K562 (cell line): ENCODE results near the gene MYL6B.

ENCODE experiments used
- ATF7 ChIP-seq: fragments of 450-650 bp; IDR thresholded peaks from 2 replicates; pipeline ENCODE4 v1.7.1; 2014; ENCODE audit warnings: mild to moderate bottlenecking, moderate library complexity
- CTCF ChIP-seq, 3 experiments: IDR thresholded peaks in 2 of 3; conservative IDR thresholded peaks in 1 of 3; 2 replicates each; pipeline ENCODE4 v1.5.1; 2011 to 2012; ENCODE audit warnings: low read length in 3 of 3, mild to moderate bottlenecking in 3 of 3, control low read depth in 2 of 3, improper control_type of control experiment in 1 of 3, inconsistent platforms in 1 of 3, low read depth in 1 of 3, mixed read lengths in 1 of 3, moderate library complexity in 1 of 3; ENCODE audit not compliant: insufficient read depth in 2 of 3
- ELF2 ChIP-seq: fragments of 250-450 bp; sonication (Bioruptor Pico); IDR thresholded peaks from 2 replicates; pipeline ENCODE4 v1.5.0; 2021; ENCODE audit warnings: mild to moderate bottlenecking
- GTF2F1 ChIP-seq: IDR thresholded peaks from 2 replicates; pipeline ENCODE4 v1.6.1; 2011; ENCODE audit warnings: low read depth, low read length, improper control_type of control experiment
- KLF13 ChIP-seq: fragments of 450-650 bp; IDR thresholded peaks from 2 replicates; pipeline ENCODE4 v1.6.1; 2016; ENCODE audit warnings: missing genetic modification characterization, low read depth, mild to moderate bottlenecking, missing compliant biosample characterization, moderate library complexity, borderline replicate concordance
- POLR2A ChIP-seq: fragments of 450-650 bp; conservative IDR thresholded peaks from 2 replicates; pipeline ENCODE4 v1.6.1; 2016
- PREB ChIP-seq: sonication (generic); formaldehyde crosslinking; IDR thresholded peaks from 2 replicates; pipeline ENCODE4 v1.8.1; 2023; ENCODE audit warnings: mild to moderate bottlenecking, missing genetic modification reagents
- TAF15 ChIP-seq: fragments of 200-400 bp; formaldehyde crosslinking; IDR thresholded peaks from 2 replicates; pipeline ENCODE4 v1.6.1; 2017; ENCODE audit warnings: mild to moderate bottlenecking, low read depth, low read length, moderate library complexity
- TBP ChIP-seq: optimal IDR thresholded peaks from 2 replicates; pipeline ENCODE3; 2011; ENCODE audit warnings: low read depth, low read length, improper control_type of control experiment
- TF ChIP-seq, protein P1 (sequence below): sonication (generic); formaldehyde crosslinking; IDR thresholded peaks from 2 replicates; pipeline ENCODE4 v1.8.0; 2022; ENCODE audit warnings: missing genetic modification reagents, mild to moderate bottlenecking, borderline replicate concordance

DNA sequence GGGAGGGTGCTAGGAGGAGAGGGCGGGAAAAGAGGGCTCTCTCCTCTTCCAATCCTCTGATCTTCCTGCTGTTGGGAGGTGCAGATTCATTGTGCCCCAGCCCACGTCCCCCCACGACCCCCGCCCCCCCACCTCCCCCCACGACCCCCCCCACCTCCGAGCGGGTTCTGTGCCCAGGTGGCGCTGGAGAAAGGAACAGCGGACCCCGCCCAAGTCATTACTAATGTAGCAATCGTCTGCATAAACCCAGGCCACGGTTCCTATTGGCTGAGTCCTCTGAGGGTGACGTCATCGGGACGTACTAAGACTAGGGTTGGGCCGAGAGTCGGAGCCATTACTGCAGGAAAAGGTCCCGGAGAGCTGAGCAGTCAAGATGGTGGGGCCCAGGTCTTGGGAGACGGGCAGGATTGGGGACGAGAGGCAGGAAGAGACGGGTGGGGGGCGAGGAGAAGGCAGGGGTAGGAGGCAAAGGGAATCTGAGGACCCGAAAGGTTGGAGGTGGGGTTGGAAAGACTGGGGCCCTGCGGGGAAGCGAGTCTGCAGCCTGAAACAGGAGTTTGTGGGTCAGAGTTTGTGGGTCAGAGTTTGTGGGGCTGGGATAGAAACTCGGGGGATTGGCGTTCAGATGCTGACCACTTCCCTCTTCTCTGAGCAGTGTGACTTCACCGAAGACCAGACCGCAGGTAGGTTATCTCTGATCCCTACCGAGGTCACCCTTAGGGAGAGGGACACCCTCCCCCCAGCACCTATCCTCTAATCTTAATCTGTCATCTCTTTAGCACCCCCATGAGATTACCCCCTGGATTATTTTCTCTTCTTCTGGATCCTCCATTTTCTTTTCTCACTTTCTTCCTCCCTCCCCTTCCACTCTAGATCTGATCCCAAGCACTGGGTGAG, 5.9 kb downstream of the MYL6B start, which contains the start of gene MYL6:
- no peak for TF ChIP-seq GTF2F1
- TF ChIP-seq TAF15 = no peak
- TF ChIP-seq ELF2 = peak; percentile 82
- TF ChIP-seq ATF7 = peak; percentile 100
- TF ChIP-seq PREB (CRISPR knock-in tag) = no peak
- no peak for TF ChIP-seq KLF13 (tag)
- no peak for TF ChIP-seq CTCF (IDR thresholded peaks at IDR 0.05 in 2 of 3, conservative IDR thresholded peaks at IDR 0.05 in 1 of 3; ENCODE audit: insufficient read depth in 2 of 3, low read depth in 1 of 3, low read length in 3 of 3)
- peak; percentile 99 for TF ChIP-seq POLR2A
- TF ChIP-seq TBP = no peak
- TF ChIP-seq, protein P1, sequence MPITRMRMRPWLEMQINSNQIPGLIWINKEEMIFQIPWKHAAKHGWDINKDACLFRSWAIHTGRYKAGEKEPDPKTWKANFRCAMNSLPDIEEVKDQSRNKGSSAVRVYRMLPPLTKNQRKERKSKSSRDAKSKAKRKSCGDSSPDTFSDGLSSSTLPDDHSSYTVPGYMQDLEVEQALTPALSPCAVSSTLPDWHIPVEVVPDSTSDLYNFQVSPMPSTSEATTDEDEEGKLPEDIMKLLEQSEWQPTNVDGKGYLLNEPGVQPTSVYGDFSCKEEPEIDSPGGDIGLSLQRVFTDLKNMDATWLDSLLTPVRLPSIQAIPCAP = no peak
